ENCODE data around the gene SRRM4.
"Not testable (repeated sequence)": the region's sequence is repeated elsewhere in the genome, so short reads cannot be mapped to it uniquely, and the experiment has no call there.

Gene SRRM4

DNA sequence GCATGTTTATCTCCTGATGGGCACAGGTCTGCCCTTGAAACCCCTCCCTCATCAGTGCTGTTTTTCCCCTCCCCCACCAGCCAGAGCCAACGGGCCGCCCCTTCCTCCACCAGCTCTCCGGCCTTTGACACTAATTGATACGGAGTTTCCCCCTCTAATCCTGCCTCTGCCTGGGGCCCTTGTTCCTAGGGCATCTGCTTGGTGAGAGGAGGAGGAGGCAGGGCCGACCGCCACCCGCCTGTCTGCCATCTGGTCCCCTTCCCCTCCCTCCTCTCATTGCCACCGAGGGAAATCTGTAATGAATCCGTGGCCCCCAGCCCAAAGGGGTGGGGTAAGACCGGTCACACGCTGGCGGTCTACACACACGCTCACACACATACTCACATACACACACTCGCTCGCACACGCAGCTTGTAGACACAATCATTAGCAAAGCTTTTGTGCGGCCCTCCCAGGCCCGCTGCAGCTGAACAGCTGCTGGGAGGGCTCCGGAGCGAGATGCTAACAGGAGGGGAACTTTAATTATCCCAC lies 27.4 kb downstream of the SRRM4 start:
- DNase-seq, result no peak

DNA sequence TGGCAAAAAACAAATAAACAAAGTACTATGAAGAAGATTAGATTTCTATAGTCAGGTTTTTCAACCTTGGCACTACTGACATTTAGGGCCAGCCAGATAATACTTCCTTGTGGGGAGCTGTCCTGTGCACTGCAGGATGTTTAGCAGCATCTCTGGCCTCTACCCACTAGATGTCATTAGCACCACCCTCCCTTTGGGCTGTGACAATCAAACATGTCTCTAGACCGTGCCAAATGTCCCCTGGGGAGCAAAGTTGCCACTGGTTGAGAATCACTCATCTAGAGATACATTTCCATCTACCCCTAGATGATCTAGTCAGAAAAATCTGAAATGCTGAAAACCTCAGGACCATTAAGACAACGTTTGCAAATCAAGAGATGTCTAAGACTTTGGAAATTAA lies 29.9 kb downstream of the SRRM4 start:
- no peak for DNase-seq

DNA sequence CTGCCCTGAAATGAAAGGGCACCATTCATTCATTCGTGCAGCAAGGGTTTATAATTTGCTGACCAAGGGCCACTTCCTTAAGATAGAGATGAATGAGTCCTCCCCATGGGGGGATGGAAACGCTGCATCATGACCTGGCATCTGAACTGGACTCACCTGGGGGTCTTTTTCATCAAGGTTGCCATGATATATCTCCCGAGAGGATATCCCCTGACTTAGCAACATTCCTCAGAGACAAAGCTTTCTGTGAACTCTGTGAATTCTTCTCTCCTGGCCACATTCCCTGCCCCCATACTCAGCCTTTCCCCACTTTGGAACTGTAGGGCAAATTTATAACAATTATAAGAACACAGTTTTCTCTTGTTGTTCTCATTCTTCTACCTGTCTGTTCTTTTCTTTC lies 30.8 kb downstream of the SRRM4 start:
- DNase-seq, result no peak

DNA sequence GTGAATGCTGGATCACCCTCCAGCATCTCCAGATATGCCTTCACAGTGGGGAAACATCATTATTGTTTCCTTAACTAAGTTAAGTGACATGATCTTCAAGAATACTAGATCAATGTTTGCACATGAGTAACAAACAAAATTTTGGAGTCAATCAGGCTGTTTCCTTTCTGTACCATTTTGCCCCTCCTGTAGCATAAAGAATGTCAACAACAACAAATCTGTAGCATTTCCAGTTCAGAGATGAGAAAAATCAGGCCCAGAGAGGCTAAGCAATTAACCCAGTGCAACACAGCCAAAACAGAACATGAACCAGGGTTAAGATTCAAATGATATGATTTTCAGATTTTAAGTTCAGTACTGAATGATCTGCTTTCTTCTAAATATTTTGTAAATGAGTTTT lies 31.7 kb downstream of the SRRM4 start:
- DNase-seq, result no peak

DNA sequence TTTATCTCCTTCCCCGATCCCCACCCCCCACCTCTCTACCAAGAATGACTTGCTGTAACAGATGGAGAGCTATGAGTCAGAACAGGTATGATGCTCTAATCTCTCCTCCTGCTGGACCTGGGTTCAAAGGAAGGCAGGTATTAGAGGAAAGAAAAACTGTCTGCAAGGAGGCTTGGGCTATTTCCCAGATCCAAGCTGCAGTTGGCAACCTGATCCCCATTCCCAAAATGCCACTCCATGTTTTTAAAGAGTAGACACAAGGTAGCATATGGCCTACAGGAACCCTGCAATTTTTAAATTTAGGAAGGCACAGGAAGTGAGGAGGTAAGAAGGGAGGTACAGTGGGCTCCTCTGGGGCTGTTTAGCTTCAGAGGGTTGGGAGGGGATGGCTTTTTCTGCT lies 33.0 kb downstream of the SRRM4 start:
- no peak for DNase-seq

DNA sequence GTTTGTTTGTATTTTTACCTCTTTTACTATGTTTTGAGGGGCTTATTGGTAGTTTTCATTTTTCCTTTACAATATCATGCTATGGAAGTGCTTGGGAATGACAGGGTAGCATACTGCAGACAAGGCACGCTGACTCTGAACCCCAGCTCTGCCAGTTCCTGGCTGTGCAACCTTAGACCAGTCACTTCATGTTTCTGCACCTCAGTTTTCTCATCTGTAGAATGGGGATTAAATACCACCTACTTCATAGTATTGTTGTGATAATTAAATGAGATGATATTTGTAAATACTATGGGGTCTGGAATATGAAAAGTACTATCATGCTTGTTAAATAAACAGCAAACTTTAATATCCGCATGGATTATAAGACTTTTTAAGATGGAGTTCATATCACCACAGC lies 35.4 kb downstream of the SRRM4 start:
- no peak for DNase-seq

DNA sequence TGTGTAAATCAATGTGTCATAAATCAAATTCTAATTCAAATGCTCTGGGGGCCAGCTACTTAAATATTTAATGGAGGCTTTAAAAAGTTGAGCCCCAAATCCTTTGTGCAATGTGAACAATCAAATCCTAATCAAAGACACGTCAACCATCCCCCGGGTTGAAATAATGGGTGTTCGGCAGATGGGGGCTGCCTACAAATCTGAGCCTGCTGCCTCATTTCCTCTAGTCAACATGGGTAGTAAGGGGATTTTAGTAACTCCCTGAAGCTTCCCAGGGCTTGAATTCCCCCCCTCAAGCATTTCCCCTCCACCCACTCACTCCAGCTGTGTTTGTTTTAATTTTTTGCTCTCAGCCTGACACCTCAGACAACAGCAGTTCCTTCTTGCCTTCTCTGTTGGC lies 37.8 kb downstream of the SRRM4 start:
- DNase-seq, result no peak

DNA sequence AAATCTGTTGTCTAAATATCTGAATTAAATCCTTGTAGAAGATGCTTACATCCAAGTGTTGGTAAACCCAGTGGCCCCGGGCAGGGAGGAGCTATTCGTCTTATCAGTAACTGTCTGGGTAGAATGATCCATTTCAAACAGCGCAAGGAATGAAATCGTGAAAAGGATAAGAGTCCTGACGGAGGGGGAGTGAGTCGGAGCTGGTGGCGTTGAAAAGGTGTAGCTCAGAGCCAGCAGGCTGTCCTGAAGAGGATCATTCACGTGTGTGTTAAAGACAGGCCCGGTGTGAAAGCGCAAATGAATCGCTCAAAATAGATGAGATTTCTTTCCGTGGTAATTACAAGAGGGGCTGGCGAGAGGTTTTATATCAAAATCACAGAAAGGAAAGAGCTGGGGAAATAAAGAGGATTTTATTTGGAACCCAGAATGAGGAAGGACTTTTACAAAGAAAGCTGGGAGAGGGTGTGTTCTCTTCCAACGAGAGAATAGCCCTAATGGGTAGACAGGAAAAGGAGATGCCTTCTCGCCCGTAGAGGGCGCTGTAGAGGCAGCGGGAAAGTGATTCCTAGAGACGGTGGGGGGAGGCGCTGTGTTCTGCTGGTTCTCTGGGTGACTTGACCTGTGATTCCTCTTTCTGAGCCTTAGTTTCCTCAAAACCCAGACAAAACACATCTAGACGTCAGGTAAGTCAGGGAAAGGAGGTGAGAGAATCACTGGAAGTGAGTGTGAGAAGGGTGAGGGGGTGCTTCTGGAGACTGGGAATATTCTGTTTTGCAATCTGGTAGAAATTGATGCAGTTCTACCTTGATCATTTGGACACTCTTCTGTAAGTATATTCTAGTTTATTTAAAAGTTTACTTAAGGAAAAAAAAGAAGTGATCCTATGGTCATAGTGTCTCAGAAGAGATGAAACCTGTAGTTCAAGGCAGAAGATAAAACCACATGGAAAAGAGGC lies 39.3 kb downstream of the SRRM4 start:
- peak in 1 of 2 experiments; percentile 23 for DNase-seq

DNA sequence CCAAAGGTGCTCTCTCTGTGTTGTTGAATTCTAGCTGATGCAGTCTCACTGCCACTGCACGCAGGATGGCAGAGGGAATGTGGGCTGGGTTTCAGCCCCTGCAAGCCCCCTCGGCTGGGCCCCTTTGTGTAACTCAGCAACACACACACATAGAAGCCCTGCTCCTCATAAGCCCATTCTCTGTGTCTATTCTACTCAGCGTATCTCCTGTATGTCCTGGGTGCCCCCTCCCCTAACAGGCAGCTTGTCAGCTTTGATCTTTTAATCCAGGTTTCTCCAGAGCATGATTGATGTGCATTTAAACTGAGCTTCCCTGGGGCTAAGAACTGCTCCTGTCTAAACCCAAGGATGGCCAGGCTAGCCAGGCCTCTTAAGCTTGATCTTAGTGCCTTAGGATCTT lies 43.0 kb downstream of the SRRM4 start:
- no peak for DNase-seq

DNA sequence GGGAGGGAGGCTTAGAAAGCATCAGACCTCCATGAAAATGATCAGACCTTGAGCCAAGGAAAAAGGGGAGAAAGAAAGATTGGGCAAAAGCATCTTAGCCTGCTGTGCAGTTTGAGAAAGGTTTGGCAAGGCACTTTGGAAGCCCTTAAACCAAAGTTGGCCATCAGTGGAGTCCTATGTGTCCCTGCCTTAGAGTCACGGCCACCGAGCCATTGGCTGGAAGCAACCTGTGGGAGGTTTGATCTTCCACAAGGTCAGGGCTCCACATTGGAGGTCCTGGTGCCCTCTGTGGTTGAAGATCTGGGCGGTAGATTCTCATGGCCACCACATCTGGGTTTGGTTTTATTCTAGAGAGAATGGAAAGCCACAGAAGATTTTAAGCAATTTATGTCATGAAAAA lies 44.4 kb downstream of the SRRM4 start:
- no peak for DNase-seq

DNA sequence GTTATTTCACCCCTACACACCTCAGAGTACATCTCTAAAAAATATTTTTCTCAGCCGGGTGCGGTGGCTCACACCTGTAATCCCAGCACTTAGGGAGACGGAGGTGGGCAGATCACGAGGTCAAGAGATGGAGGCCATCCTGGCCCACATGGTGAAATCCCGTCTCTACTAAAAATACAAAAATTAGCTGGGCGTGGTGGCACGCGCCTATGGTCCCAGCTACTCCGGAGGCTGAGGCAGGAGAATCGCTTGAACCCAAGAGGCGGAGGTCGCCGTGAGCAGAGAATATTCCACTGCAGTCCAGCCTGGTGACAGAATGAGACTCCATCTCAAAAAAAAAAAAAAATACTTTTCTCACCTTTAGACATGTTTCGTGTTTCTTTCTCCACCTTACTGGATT lies 52.0 kb downstream of the SRRM4 start:
- DNase-seq, result not testable (repeated sequence)

DNA sequence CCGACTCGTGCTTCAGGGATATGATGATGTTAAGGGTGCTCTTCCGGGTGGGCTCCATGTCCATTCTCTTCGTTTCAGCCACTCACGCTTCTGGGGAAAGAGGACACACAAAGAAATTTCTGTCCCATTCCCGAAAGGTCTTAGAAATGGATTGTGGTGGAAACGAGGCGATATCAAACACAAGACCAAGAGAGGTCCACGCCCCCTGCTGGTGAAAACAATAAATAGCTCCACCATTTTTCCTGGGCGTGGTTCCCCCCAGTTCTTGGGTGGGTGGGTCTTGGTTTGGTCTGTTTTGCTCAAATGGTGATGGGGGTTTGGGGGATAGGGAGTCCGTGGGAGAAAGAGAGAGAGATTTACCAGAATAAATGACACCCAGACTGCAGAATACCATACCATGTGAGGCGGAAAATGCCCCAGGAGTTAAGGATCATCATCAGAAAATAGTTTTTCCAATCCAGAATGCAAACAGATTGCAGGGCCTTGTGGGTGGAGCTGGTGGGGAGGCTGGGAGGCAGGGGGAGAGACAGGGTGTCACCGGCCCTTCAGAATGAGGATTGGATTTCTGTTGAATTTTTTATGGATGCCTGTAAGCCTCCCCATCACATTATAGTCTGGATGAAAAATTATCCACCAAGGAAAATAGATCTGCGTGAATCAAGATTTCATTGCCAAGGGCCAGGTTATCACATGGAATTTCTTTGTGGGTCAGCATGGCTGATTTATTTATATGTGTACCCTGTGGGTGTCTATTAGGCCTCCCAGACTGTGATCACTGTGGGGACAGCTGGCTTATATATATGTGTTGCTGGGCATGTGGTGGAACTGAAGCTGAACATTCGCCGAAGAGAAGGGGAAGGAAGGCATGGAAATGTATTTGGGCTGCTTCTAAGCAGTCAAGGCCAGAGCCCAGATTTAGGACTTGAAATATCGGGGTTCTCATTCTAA lies 55.8 kb downstream of the SRRM4 start:
- peak in 1 of 2 experiments; percentile 3 for DNase-seq

DNA sequence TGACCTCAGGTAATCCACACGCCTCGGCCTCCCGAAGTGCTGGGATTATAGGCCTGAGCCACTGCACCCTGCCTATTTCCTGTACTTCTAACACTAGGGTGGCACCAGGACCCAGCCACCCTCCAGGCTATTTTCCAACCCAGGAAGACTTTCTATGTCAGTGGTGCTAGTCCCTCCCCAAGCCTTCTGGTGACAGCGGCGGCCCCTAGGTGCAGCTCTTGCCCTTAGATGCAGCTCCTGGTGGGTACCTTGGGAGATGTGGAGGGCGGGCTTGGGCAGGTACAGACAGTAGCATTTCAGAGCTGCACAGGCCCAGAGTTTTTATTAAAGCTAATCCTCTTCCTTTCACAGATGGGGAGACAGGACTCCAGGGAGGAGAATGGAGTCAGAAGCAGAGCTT lies 62.8 kb downstream of the SRRM4 start:
- DNase-seq, result no peak

DNA sequence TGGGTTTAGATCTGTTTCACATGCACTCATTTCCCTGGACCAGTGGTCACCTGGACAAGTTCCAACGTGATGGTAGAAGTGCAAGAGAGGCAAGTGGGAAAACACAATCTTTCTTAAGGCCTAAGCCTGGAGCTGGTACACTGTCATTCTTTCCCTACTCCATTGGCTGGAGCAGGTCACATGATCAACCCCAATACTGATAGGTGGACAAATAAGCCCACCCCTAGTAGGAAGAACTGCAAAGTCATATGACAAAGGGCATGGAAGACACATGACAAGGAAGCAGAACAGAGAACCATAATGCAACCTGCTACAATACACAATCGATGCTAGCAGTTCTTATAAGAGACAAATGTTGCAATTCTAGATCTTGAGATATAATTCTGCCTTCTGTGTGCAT lies 66.3 kb downstream of the SRRM4 start:
- no peak for DNase-seq

DNA sequence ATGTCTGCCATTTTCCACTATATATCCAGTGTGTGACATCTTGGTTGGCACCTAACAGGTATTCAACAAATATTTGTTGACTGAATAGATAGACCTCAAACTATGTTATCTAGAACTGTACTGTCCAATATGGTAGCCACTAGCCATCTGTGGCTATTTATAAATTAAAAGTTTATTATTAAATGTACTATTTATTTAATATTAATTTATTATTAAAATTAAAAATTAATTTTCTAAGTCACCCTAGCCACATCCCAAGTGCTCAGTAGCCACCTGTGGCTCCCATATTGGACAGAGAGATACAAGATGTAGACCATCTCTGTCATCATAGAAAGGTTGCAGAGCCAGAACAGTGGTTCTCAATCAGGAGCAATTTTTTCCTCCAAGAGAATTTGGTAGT lies 69.3 kb downstream of the SRRM4 start:
- DNase-seq, result no peak

DNA sequence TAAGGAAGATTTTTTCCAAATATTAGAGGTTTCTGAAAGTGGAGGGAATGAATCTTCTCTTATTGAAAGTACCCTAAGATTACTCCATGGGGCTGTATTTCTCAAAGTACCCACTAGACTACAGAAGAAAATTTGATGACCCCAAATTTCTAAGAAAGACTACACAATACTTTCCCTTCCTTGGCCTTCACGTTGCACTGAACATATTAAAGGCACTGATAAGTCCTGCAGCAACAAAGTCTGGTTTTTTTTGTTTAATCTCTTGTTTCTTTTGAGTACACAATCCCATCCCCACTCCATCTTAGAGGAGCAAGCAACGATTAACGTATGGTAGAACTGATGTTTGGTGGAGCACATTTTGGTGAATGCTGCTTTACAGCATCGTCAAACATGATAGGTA lies 70.1 kb downstream of the SRRM4 start:
- DNase-seq, result no peak

DNA sequence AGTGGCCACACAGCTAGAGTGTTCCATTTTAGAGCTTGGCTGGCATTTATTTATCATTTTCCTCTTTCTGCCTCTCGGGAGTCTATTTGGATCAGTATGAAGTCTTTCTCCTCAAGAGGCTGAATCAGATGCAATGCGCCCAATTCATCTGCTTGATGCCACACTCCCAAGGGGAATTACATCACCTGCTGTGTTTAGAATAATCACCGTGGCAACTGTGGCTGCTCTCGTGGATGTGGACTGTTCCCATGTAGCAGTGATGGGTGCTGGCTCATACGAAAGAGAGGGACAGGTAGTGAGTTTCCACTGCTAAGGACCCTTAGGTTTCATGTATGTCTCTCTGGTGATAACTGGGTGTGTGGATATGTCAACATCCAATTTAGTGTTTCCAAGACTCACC lies 70.7 kb downstream of the SRRM4 start:
- no peak for DNase-seq

DNA sequence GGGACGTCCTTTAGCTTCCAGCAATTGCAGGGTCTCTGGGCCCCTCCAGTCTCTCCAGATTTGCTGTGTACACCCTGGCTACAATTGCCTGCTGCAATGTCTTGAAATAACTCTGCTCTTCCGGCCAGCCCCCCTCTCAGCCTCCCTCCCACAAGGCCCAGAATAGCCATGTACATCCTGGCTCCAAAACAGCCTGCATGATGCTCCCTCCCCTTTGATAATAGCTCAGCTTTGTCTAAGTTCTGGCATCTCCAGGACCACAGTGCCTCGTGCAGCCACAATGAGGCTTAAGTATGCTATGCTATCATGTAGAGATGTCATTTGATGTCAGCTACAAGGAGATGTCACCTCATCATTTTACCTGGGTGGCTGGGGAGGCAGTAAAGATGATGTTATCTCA lies 74.6 kb downstream of the SRRM4 start:
- DNase-seq, result no peak

DNA sequence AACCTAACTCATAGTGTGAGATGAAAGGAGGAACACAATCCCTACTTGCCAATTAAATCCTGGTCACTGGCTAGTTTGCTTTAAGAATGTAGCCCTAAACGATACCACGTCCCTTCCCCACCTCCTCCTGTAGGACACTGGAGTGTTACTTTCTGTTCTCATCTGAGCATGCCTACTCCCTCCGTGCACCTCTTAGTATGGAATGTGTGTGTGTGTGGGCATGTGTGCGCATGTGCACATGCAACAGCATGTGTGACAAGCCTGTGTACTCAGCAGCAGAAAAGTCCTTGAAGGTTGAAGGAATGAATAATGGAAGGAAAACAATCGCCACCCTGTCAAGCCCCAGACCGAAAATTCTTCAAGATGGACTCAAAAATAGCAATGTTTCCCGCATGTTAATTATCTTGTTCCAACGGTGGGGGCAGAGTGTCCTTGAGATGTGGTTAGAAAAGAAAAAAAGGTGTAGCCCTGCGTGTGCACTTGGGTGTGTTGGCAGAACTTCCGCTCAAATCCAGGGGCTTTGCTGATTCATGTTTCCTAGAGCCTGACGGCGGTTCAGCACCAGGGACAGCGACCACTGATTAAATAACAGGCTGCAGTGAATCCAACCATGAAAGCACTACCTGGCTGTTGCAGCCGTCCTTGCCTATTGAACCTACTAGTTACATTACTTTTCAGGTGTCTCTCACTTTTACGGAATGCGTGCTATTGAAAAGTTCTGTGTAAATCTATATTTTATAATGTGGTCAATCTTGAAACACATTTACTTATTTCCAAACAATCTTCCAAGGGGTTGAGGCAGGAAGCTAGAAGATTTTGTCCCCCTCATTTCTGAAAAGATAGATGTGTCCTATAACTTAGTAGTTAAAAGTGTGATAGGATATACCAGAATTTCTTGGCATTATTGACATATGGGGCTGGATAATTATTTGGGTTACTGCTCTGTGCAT lies 79.8 kb downstream of the SRRM4 start:
- no peak for DNase-seq

DNA sequence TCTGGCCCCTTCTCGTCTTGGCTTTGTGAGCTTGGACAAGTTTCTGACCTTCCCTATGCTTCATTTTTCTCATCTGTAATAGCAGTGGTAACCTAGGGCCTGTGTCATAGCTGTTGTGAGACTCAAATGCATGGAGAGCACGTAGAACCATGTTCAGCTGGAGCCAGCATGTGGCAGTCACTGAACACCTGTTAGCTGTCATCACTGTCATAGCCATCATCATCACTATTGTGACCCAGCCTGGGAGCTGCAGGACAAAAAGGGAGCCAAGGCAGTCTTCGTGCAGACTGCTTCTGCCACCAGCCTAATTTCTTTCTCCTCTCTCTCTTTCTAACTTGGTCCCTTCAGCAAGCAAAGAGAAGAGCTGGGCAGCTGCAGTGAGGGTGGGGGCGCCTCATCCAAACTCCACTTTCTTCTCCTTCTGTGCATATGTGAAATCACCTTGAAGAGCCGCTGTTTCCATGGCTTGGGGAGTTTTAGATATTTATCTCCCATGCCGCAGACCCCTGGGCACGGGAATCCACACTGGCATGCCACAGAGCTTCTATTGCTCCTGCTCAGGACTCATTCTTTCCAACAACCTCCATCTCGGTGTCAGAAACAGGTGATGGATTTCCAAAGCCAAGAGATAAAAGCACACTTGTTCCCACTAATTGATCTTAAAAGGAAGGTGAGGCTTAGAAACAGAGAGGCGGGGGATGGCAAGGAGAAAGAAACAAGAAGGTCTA lies 87.0 kb downstream of the SRRM4 start:
- DNase-seq, result no peak

DNA sequence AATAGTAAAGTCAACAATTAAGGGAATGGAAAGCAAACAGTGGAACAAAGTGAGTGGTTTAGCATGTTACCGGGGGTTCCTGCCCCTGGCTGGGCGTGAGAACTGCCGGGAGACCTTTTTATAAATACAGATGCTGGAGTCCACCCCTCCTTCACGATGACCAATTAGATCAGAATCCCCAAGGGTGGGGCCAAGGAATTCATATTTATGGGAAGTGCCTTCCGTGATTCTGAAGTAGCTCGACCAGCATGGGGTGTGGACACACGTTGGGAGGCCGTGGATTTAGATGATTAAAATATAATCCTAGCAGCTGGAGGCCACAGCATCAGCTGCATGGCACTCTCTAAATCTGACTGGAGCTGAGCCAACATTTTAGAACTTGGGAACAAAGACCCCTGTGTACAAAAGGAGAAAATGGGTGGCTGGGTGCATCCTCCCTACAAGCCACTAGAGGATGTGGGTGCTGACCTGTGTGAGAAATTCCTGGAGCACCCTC lies 87.9 kb downstream of the SRRM4 start:
- no peak for DNase-seq
